ENCODE data around the gene C1orf159.

C1orf159 gene

GRCh38 chr1:1090424-1091343 is 25.2 kb downstream of the C1orf159 start:
- no peak for DNase-seq

DNA sequence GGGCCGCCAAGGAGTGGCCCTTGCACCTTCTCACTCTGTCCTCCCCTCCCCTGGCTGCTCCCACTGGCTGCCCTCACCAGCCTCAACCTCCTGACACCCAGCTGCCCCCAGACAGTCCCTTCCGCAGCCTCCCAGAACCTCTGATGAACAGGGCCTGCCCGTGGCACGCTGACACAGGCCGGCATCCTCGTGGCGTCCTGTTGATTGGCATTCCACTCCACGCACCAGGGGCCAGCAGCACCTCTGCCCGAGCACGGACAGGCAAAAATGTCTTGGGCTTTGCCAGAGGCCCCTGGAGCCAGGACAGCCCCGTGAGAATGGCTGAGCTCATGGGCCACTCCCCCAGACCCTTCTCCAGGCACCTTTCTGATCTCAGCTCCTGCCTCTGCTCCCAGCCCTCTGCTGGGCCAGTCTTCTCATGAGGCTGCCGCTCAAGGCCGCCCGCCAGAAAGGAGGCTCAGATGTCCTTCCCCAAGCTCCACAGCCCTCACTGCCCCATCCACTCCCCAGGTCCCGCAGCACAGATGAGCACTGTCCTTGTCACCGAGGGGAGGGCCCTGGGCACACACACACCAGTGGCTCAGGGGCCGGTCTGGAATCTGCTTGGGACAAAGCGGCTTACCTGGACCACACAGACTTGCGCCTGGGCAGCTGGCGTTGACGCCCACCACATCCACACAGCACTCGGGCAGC is 26.0 kb downstream of the C1orf159 start:
- no peak for DNase-seq

- DNase-seq = no peak
Observed at GRCh38 chr1:1088801-1089680, 26.8 kb downstream of the C1orf159 start.

DNA sequence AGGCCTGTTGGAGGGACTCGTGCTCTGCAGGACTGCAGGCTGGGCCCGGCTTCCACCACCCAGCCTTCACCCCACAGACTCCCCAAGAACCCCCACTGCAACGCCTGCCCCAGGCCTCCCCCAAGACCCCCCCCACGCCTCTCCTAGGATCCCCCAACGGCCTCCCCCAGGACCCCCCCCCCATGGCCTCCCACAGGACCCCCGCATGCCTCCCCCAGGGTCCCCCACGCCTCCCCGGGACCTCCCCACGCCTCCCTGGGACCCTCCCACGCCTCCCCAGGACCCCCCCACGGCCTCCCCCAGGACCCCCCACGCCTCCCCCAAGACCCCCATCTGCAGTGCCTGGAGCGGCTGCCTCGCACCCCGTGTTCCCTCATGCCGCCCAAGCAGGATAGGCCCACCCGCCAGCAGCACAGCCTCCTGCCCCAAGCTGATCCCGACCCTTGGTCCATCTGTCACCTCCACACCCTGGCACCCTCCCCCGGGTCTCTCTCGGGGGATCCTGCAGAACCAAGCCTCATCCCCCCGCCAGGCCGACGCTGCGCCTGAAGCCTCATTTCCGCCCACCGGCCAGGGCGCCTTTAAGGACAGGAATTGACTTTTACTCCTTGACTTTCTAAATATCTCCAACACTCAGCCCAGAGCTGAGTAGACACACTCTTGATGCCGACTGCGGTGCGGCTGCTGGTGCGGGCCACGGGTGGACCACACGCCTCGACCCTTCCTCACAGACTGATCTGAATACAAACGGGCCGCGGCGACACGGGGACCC is 27.7 kb downstream of the C1orf159 start:
- no peak for DNase-seq

GRCh38 chr1:1087351-1088028 is 28.4 kb downstream of the C1orf159 start:
- no peak for DNase-seq

DNA sequence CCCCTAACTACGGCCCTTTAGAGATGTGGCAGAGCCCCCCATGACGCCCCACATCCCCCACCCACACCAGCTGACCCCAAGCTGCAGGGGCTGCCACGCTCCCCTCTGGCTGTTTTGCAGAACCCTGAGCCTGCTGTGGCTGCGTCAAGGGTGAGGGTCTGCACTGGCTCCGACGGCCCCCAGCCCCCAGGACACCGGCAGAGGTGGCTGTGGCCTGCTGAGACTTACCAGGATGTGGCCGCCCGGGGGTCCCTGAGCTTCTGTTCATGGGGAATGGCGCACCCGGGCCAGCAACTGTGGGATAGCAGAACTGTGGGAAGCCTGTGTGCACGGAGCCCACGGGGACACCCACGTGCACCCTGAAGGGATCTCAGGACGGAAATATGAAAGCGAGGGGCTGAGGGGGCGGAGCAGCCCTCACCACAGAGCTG is 29.0 kb downstream of the C1orf159 start:
- DNase-seq = no peak

- DNase-seq = no peak
Observed at GRCh38 chr1:1085911-1086841, 29.7 kb downstream of the C1orf159 start.

- no peak for DNase-seq
Observed at GRCh38 chr1:1085171-1085841, 30.6 kb downstream of the C1orf159 start.

DNA sequence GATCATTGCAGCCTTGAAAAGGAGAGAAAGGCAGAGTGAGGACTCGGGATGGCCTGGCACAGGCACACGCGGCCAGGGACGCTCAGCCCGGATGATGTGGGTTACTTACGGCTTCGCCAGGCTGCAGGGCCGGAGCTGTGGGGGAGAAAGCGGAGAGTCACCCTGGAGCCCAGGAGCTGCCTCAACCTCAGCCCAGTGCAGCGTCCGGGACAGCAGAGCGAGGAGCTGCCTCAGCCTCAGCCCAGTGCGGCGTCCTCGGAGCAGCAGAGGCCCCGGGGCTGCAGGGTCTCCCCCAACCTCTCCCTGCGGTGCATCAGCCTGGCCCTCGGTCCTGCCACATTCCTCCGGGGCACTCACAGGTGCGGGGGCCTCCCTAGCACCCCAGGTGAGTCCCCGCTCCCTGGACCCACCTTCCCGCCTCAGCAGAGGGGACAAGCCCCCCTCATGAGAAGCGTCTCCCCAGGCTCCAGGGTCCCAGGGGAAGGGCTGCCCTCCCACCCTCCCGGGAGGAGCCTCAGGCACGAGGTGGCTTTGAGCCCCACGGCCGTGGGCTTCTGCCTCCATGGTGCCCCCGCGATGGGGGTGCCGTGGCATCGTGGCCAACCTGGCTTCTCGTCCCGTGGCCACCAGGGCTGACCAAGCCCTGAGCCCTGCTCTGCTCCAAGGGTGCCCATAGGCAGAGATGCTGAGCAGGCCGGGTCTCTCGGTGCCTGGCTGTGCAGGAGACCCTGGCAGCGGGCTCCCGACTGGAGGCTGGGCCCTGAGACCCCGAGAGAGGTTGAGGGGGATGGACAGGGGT is 31.3 kb downstream of the C1orf159 start:
- DNase-seq = no peak

- DNase-seq = no peak
Observed at GRCh38 chr1:1083416-1084371, 32.2 kb downstream of the C1orf159 start.

DNA sequence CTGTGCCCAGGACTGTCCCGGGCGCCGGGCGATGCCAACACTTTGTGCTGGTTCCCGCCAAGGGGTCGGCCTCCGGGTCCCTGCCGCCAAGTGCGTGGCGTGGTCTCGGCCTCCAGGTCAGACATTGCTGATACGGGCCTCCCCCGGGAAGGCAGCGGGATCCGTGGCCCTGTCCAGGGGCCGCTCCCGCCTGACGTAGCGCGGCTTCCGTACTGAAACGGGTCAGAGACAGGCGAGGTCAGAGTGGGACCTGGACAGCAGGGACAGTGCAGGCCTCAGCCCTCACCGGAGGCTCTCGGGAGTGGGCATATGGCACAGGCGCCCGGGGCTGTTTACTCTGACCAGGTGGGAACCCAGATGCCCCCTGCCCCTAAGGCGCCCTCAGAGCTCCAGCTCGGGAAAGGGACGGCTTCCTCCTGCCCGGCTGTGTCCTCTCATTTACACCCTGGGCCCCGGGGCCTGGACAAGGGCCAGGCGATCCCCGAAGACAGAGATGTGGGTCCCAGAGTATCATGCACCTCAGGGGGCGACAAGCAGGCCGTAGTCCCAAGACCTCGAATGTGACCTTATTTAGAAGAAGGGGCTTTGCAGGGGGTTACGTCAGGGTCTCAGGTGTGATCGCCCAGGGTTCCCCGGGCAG is 33.0 kb downstream of the C1orf159 start:
- DNase-seq = no peak

DNA sequence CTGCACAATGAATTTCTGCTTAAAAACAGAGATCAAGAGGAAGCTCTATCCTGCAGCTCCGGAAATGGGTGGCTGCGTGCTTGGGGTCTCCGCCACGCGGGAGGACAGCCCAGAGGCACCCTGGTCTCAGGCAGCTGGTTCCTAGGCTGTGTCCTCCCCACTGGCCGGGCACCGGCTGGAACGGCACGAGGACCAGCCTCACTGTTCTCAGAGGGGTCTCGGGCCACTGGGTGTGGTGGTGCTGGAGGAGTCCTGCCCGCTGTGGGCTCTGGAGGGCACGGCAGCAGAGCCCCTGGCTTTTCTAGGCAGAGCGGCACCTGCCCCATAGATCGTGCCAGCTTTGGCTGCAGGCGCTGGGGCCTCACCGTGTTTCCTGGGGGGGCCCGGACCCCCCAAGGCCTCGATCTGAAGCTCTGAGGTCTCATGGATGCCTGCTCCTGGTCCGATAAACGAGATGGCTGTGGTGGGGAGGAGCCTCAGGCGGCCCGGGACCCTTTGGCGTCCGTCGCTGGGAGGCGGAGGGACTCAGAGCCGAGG is 33.6 kb downstream of the C1orf159 start:
- no peak for DNase-seq

GRCh38 chr1:1081311-1082238 is 34.3 kb downstream of the C1orf159 start:
- DNase-seq = no peak

DNA sequence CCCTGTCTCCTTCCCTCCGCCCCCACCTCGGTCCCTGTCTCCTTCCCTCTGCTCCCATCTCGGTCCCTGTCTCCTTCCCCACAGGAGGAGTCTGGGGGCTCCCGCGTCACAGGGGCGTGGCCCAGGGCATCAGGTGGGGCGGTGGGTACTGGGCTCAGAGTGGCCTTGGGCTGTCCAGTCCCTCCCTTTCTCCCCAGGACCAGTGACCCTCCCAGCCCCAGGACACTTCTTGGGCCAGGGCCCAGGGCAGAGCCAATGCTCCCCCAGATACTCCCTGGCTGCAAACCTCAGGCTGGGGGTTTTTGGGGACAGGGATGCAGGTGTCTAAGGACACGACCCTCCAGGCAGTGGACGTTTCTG is 35.0 kb downstream of the C1orf159 start:
- no peak for DNase-seq

GRCh38 chr1:1080122-1080757 is 35.6 kb downstream of the C1orf159 start:
- no peak for DNase-seq
